ENCODE data around the gene TSPAN14.

Gene TSPAN14

GRCh38 chr10:80437227-80437626, 16.9 kb upstream of the TSPAN14 start:
- no CpG with 5 or more reads among the region's 2 CpGs for WGBS (ENCODE audit: extremely low coverage, insufficient coverage, insufficient read length)
- H2BK120ac ChIP-seq (ENCODE audit: insufficient read depth, low read length, poor library complexity) = peak overlapping the region; percentile 89
- H2AFZ ChIP-seq (ENCODE audit: insufficient read depth, low read length, poor library complexity) = no peak overlapping the region
- peak overlapping the region; percentile 51 for H3K4me2 ChIP-seq (ENCODE audit: low read length)
- H3K9me3 ChIP-seq (ENCODE audit: insufficient read depth, low read depth, low read length) = no peaks in the 10 kb centered on the region
- H3K36me3 ChIP-seq (ENCODE audit: control insufficient read depth in 1 of 2, insufficient read depth in 2 of 2, low read length in 2 of 2) = no peaks in the 10 kb centered on the region
- no peak overlapping the region for H3K9ac ChIP-seq (ENCODE audit: low read length)
- no peak overlapping the region for H3K23ac ChIP-seq (ENCODE audit: low read length)
- no peak overlapping the region for H4K12ac ChIP-seq (ENCODE audit: low read depth, low read length)
- peak overlapping the region; percentile 82 for H4K91ac ChIP-seq (ENCODE audit: low read depth, low read length)
- no peak overlapping the region for H2AK5ac ChIP-seq (ENCODE audit: low read length)
- no peak overlapping the region for H3K4ac ChIP-seq (ENCODE audit: low read depth, low read length)
- H4K8ac ChIP-seq (ENCODE audit: low read depth, low read length) = peak overlapping the region; percentile 42
- peak overlapping the region; percentile 78 for H3K18ac ChIP-seq (ENCODE audit: low read length)
- no peaks in the 10 kb centered on the region for H3K27me3 ChIP-seq (ENCODE audit: insufficient read depth, low read length)
- peak overlapping the region; percentile 95 for H3K27ac ChIP-seq (ENCODE audit: low read depth, low read length)
- peak overlapping the region; percentile 63 for H2BK12ac ChIP-seq (ENCODE audit: low read length)
- peaks cover 9% of the 10 kb centered on the region for H3K79me1 ChIP-seq (ENCODE audit: low read length)
- H3K79me2 ChIP-seq (ENCODE audit: control insufficient read depth, insufficient read depth, low read length, poor library complexity) = peaks cover 2% of the 10 kb centered on the region
- H2BK5ac ChIP-seq (ENCODE audit: low read depth, low read length, poor library complexity) = peak overlapping the region; percentile 86
- no peak for DNase-seq
- H3K14ac ChIP-seq (ENCODE audit: low read length) = peak overlapping the region; percentile 70
- no peak overlapping the region for H3K4me3 ChIP-seq (ENCODE audit: low read depth, low read length)
- peaks cover 20 to 32% of the 10 kb centered on the region in 2 experiments for H3K4me1 ChIP-seq (ENCODE audit: control insufficient read depth in 1 of 2, insufficient read depth in 2 of 2, low read length in 2 of 2)

DNA sequence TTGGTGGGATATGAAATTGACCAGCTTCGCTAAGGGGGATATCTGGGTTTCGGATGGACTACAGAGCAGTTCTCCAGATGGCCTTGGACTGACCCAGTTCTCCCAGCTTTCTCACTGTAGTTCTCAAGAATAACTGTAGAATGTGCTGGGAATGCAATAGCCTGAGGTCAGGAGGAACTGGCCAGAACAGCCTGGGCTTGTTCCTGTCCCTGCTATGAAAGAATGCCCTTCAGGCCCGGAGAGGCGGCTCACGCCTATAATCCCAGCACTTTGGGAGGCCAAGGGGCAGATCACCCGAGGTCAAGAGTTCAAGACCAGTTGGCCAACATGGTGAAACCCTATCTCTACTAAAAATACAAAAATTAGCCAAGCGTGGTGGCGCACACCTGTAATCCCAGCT, 12.3 kb upstream of the TSPAN14 start:
- Histone ChIP-seq H3K79me2 (ENCODE audit: control insufficient read depth, insufficient read depth, low read length, poor library complexity) (peaks cover 2% of the 10 kb centered on the region), H4K12ac (ENCODE audit: low read depth, low read length) (no peak overlapping the region), H2BK5ac (ENCODE audit: low read depth, low read length, poor library complexity) (no peak overlapping the region), H3K4me1 (ENCODE audit: control insufficient read depth in 1 of 2, insufficient read depth in 2 of 2, low read length in 2 of 2) (peaks cover 25 to 37% of the 10 kb centered on the region in 2 experiments), H4K8ac (ENCODE audit: low read depth, low read length) (no peak overlapping the region), H3K4me3 (ENCODE audit: low read depth, low read length) (no peak overlapping the region), H3K14ac (ENCODE audit: low read length) (no peak overlapping the region), H3K18ac (ENCODE audit: low read length) (no peak overlapping the region), H2AK5ac (ENCODE audit: low read length) (no peak overlapping the region), H3K4ac (ENCODE audit: low read depth, low read length) (no peak overlapping the region), H2AFZ (ENCODE audit: insufficient read depth, low read length, poor library complexity) (no peak overlapping the region), H3K4me2 (ENCODE audit: low read length) (no peak overlapping the region), H4K91ac (ENCODE audit: low read depth, low read length) (no peak overlapping the region), H3K27ac (ENCODE audit: low read depth, low read length) (peak overlapping the region; percentile 8), H3K36me3 (ENCODE audit: control insufficient read depth in 1 of 2, insufficient read depth in 2 of 2, low read length in 2 of 2) (no peaks in the 10 kb centered on the region), H2BK120ac (ENCODE audit: insufficient read depth, low read length, poor library complexity) (no peak overlapping the region), H3K27me3 (ENCODE audit: insufficient read depth, low read length) (no peaks in the 10 kb centered on the region), H2BK12ac (ENCODE audit: low read length) (peak overlapping the region; percentile 23), H3K79me1 (ENCODE audit: low read length) (peaks cover 14% of the 10 kb centered on the region), H3K9ac (ENCODE audit: low read length) (no peak overlapping the region), H3K9me3 (ENCODE audit: insufficient read depth, low read depth, low read length) (no peaks in the 10 kb centered on the region), H3K23ac (ENCODE audit: low read length) (no peak overlapping the region)
- no CpG with 5 or more reads among the region's 8 CpGs for WGBS (ENCODE audit: extremely low coverage, insufficient coverage, insufficient read length)
- peak; percentile 87 to 91 for DNase-seq

DNA sequence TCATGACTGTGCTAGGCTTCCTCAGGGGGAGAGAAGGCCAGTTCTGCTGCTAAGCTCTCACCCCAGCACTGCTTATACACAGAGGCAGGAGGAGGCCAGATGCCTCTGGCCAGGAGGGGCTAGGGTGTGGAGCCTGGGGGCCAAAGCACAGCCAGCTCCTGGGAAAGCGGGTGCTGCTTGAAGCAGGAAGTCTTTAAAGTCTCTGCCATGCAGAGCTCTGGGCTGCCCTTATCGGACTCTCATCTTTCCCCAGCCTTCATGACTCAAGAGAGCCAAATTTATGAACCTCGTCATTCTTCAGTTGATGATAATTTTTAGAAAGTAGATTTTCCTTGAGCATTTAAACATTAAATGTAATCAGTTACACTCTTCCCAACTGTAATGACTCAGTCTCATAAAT, 11.2 kb upstream of the TSPAN14 start:
- no CpG with 5 or more reads among the region's 3 CpGs for whole genome bisulfite sequencing (ENCODE audit: extremely low coverage, insufficient coverage, insufficient read length)
- no peak overlapping the region for H4K8ac ChIP-seq (ENCODE audit: low read depth, low read length)
- H3K79me1 ChIP-seq (ENCODE audit: low read length) = peaks cover 10% of the 10 kb centered on the region

DNA sequence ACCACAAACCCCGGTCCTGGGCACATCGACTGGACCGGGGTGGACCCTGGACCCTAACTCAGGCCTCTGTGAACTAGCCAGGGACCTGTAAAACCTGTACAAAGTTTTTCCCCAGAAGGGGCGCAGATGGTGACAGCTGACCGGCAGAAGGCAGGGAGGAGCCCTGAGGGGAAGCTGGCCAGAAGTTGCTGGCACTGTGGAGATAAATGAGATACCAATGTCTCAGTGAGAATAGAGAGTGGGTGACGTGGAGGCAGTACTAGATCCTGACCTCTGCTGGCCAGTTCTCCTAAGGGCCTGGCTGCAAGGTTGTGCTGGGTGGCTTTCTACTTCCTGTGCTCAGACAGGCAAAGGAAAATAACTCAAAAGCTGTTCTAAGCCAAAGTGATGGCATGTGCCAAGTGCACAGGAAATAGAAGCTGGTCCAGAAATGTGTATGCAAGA, 10.6 kb upstream of the TSPAN14 start:
- H3K4me1 ChIP-seq (ENCODE audit: control insufficient read depth in 1 of 2, insufficient read depth in 2 of 2, low read length in 2 of 2) = peaks cover 20 to 29% of the 10 kb centered on the region in 2 experiments
- H3K79me1 ChIP-seq (ENCODE audit: low read length) = peaks cover 10% of the 10 kb centered on the region
- no peaks in the 10 kb centered on the region for H3K27me3 ChIP-seq (ENCODE audit: insufficient read depth, low read length)
- no CpG with 5 or more reads among the region's 6 CpGs for WGBS (ENCODE audit: extremely low coverage, insufficient coverage, insufficient read length)
- H4K12ac ChIP-seq (ENCODE audit: low read depth, low read length) = no peak overlapping the region
- no peak overlapping the region for H3K4me2 ChIP-seq (ENCODE audit: low read length)
- H3K4ac ChIP-seq (ENCODE audit: low read depth, low read length) = no peak overlapping the region
- H3K18ac ChIP-seq (ENCODE audit: low read length) = peak overlapping the region; percentile 62
- no peak overlapping the region for H2BK5ac ChIP-seq (ENCODE audit: low read depth, low read length, poor library complexity)
- H3K79me2 ChIP-seq (ENCODE audit: control insufficient read depth, insufficient read depth, low read length, poor library complexity) = no peaks in the 10 kb centered on the region
- no peaks in the 10 kb centered on the region for H3K36me3 ChIP-seq (ENCODE audit: control insufficient read depth in 1 of 2, insufficient read depth in 2 of 2, low read length in 2 of 2)
- no peaks in the 10 kb centered on the region for H3K9me3 ChIP-seq (ENCODE audit: insufficient read depth, low read depth, low read length)
- peak overlapping the region; percentile 63 for H4K91ac ChIP-seq (ENCODE audit: low read depth, low read length)
- peak overlapping the region; percentile 69 for H2BK120ac ChIP-seq (ENCODE audit: insufficient read depth, low read length, poor library complexity)
- H3K4me3 ChIP-seq (ENCODE audit: low read depth, low read length) = no peak overlapping the region
- peak overlapping the region; percentile 35 for H4K8ac ChIP-seq (ENCODE audit: low read depth, low read length)
- peak overlapping the region; percentile 42 for H2AK5ac ChIP-seq (ENCODE audit: low read length)
- peak overlapping the region; percentile 71 for H3K27ac ChIP-seq (ENCODE audit: low read depth, low read length)
- H2AFZ ChIP-seq (ENCODE audit: insufficient read depth, low read length, poor library complexity) = no peak overlapping the region
- H3K14ac ChIP-seq (ENCODE audit: low read length) = peak overlapping the region; percentile 45
- DNase-seq = peak; percentile 79 to 80
- peak overlapping the region; percentile 89 for H2BK12ac ChIP-seq (ENCODE audit: low read length)
- H3K9ac ChIP-seq (ENCODE audit: low read length) = no peak overlapping the region
- H3K23ac ChIP-seq (ENCODE audit: low read length) = no peak overlapping the region

More for the DNA sequence above, 11.2 kb upstream of the TSPAN14 start:
- no peak overlapping the region for H4K12ac ChIP-seq (ENCODE audit: low read depth, low read length)
- no peak overlapping the region for H3K14ac ChIP-seq (ENCODE audit: low read length)
- H3K4ac ChIP-seq (ENCODE audit: low read depth, low read length) = no peak overlapping the region
- H2BK5ac ChIP-seq (ENCODE audit: low read depth, low read length, poor library complexity) = peak overlapping the region; percentile 0
- H2BK120ac ChIP-seq (ENCODE audit: insufficient read depth, low read length, poor library complexity) = peak overlapping the region; percentile 29
- H4K91ac ChIP-seq (ENCODE audit: low read depth, low read length) = no peak overlapping the region
- no peaks in the 10 kb centered on the region for H3K27me3 ChIP-seq (ENCODE audit: insufficient read depth, low read length)
- H3K4me3 ChIP-seq (ENCODE audit: low read depth, low read length) = no peak overlapping the region
- no peak overlapping the region for H3K9ac ChIP-seq (ENCODE audit: low read length)
- H3K4me1 ChIP-seq (ENCODE audit: control insufficient read depth in 1 of 2, insufficient read depth in 2 of 2, low read length in 2 of 2) = peaks cover 20 to 29% of the 10 kb centered on the region in 2 experiments
- peak overlapping the region; percentile 1 for H2AK5ac ChIP-seq (ENCODE audit: low read length)
- no peaks in the 10 kb centered on the region for H3K36me3 ChIP-seq (ENCODE audit: control insufficient read depth in 1 of 2, insufficient read depth in 2 of 2, low read length in 2 of 2)
- peak overlapping the region; percentile 41 for H3K18ac ChIP-seq (ENCODE audit: low read length)
- peak overlapping the region; percentile 0 for H3K4me2 ChIP-seq (ENCODE audit: low read length)
- no peak overlapping the region for H3K23ac ChIP-seq (ENCODE audit: low read length)
- H2BK12ac ChIP-seq (ENCODE audit: low read length) = no peak overlapping the region
- no peaks in the 10 kb centered on the region for H3K9me3 ChIP-seq (ENCODE audit: insufficient read depth, low read depth, low read length)
- H3K79me2 ChIP-seq (ENCODE audit: control insufficient read depth, insufficient read depth, low read length, poor library complexity) = no peaks in the 10 kb centered on the region
- peak in 1 of 2 donors; percentile 48 for DNase-seq
- H3K27ac ChIP-seq (ENCODE audit: low read depth, low read length) = peak overlapping the region; percentile 50
- H2AFZ ChIP-seq (ENCODE audit: insufficient read depth, low read length, poor library complexity) = no peak overlapping the region
